ENCODE results near the gene PLG.

- TF ChIP-seq EZH2phosphoT487 (IDR thresholded peaks at IDR 0.05; ENCODE audit: insufficient read depth, low read depth): no peak
- TF ChIP-seq EZH2 (IDR thresholded peaks at IDR 0.05; ENCODE audit: insufficient read depth, poor library complexity, severe bottlenecking): no peak
Measured at GRCh38 chr6:160756871-160757270, 54.8 kb downstream of the PLG start.

All from GM23248 (cell line).